ENCODE data around the gene C11orf98.
"Not testable (repeated sequence)": the region's sequence is repeated elsewhere in the genome, so short reads cannot be mapped to it uniquely, and the experiment has no call there.

The C11orf98 gene

GRCh38 chr11:62648967-62649364, 16.0 kb downstream of the C11orf98 start:
- no peak for DNase-seq

GRCh38 chr11:62648185-62648966, 16.6 kb downstream of the C11orf98 start:
- no peak for DNase-seq

GRCh38 chr11:62647609-62648005, 17.4 kb downstream of the C11orf98 start:
- no peak for DNase-seq

- no peak for DNase-seq
Measured at GRCh38 chr11:62646825-62647608, 18.0 kb downstream of the C11orf98 start.

- DNase-seq, result peak; percentile 99
Measured at GRCh38 chr11:62645946-62646824, 18.8 kb downstream of the C11orf98 start, which contains the start of gene GANAB. Gene GANAB (minus strand): TSS chr11:62646613. CDS start chr11:62646599, 14 bp downstream.

- no peak for DNase-seq
Measured at GRCh38 chr11:62645671-62645945, 19.4 kb downstream of the C11orf98 start.

- DNase-seq, result no peak
Measured at GRCh38 chr11:62644220-62644619, 20.8 kb downstream of the C11orf98 start.

- DNase-seq, result no peak
Measured at GRCh38 chr11:62632492-62632891, 32.5 kb downstream of the C11orf98 start.

- no peak for DNase-seq
Measured at GRCh38 chr11:62627713-62628112, 37.3 kb downstream of the C11orf98 start.

GRCh38 chr11:62622476-62623089, 42.4 kb downstream of the C11orf98 start:
- DNase-seq, result no peak

- DNase-seq, result peak; percentile 94
Measured at GRCh38 chr11:62621567-62622470, 43.2 kb downstream of the C11orf98 start, which contains the start of gene B3GAT3. Gene B3GAT3 (minus strand): TSS chr11:62621986. CDS start chr11:62621947, 39 bp downstream.

GRCh38 chr11:62621027-62621566, 43.9 kb downstream of the C11orf98 start:
- no peak for DNase-seq

GRCh38 chr11:62616957-62617356, 48.1 kb downstream of the C11orf98 start:
- DNase-seq, result not testable (repeated sequence)

- DNase-seq, result no peak
Measured at GRCh38 chr11:62615521-62615920, 49.5 kb downstream of the C11orf98 start.

GRCh38 chr11:62614275-62614674, 50.7 kb downstream of the C11orf98 start:
- DNase-seq, result peak; percentile 56

- DNase-seq, result no peak
Measured at GRCh38 chr11:62613291-62613778, 51.7 kb downstream of the C11orf98 start.
